ENCODE measurements around the gene ZNF205. TPM values are rescaled to one million over a fixed set of nuclear protein-coding genes. Genes with fewer than 3 reads are reported as not detected.

ZNF205 gene
- total and polyA plus RNA-seq, 9 of the 15 experiments (the other 6 are each of a cell fraction or from before 2014, with no cell fraction given): 2.4 to 11.8 (median 5.1) TPM; not detected in 2

GRCh38 chr16:3152277-3152990, 40.0 kb downstream of the ZNF205 start (continued):
- TF ChIP-seq CHAMP1 (IDR thresholded peaks at IDR 0.05): peak; percentile 79; the same call in 1 of the 2 replicates
- peak; percentile 44 for TF ChIP-seq ZFP36 (IDR thresholded peaks at IDR 0.05; ENCODE audit: low read depth, low read length, partially characterized antibody)
- no peak for TF ChIP-seq JUNB (CRISPR knock-in tag; conservative IDR thresholded peaks at IDR 0.05)
- TF ChIP-seq HES1 (IDR thresholded peaks at IDR 0.05; ENCODE audit: low read depth): peak; percentile 65; the same call in 1 of the 2 replicates
- no peak for TF ChIP-seq CBX8 (IDR thresholded peaks at IDR 0.05; ENCODE audit: borderline replicate concordance, extremely low read depth, low read depth, low read length, poor library complexity, severe bottlenecking)
- TF ChIP-seq EWSR1 (IDR thresholded peaks at IDR 0.05; ENCODE audit: borderline replicate concordance, low read depth, partially characterized antibody): no peak
- no peak for TF ChIP-seq TAF7 (tag; IDR thresholded peaks at IDR 0.05)
- no peak for TF ChIP-seq STAT5B (CRISPR knock-in tag; IDR thresholded peaks at IDR 0.05)
- no peak for TF ChIP-seq NFATC3 (IDR thresholded peaks at IDR 0.05)
- peak; percentile 80 for TF ChIP-seq EP300 (IDR thresholded peaks at IDR 0.05; ENCODE audit: low read length)
- TF ChIP-seq PHB2 (IDR thresholded peaks at IDR 0.05; ENCODE audit: low read depth): 0 out of 2 replicates have a peak, but pooled peaks have one; percentile 12
- TF ChIP-seq AFF4 (CRISPR knock-in tag; IDR thresholded peaks at IDR 0.05): peak; percentile 18
- TF ChIP-seq KDM1A (IDR thresholded peaks at IDR 0.05): peak; percentile 25 to 77
- TF ChIP-seq ZFPM2 (CRISPR knock-in tag; IDR thresholded peaks at IDR 0.05): no peak
- peak; percentile 75 for TF ChIP-seq NUFIP1 (IDR thresholded peaks at IDR 0.05; ENCODE audit: partially characterized antibody)
- peak in 1 of 2 experiments; percentile 51; a peak in 1 of 4 replicates for TF ChIP-seq ETV6 (IDR thresholded peaks at IDR 0.05; ENCODE audit: borderline replicate concordance in 1 of 2, low read depth in 2 of 2, low read length in 1 of 2)
- TF ChIP-seq ETV6 (CRISPR knock-in tag; IDR thresholded peaks at IDR 0.05; ENCODE audit: borderline replicate concordance): no peak
- TF ChIP-seq CBFB (CRISPR knock-in tag; IDR thresholded peaks at IDR 0.05): peak; percentile 92; the same call in 1 of the 2 replicates
- no peak for TF ChIP-seq ZNF589 (CRISPR knock-in tag; IDR thresholded peaks at IDR 0.05; ENCODE audit: low read depth)
